GM19438 (cell line): ENCODE results near the gene CD79A.
"Not testable (repeated sequence)": the region's sequence is repeated elsewhere in the genome, so short reads cannot be mapped to it uniquely, and the experiment has no call there.

ENCODE experiments used
- ATAC-seq: cut with Tn5 transposase; IDR thresholded peaks from one replicate; pipeline ENCODE4 v1.9.1; 2021; ENCODE audit warnings: low read depth; ENCODE audit not compliant: unreplicated experiment

The CD79A gene

DNA sequence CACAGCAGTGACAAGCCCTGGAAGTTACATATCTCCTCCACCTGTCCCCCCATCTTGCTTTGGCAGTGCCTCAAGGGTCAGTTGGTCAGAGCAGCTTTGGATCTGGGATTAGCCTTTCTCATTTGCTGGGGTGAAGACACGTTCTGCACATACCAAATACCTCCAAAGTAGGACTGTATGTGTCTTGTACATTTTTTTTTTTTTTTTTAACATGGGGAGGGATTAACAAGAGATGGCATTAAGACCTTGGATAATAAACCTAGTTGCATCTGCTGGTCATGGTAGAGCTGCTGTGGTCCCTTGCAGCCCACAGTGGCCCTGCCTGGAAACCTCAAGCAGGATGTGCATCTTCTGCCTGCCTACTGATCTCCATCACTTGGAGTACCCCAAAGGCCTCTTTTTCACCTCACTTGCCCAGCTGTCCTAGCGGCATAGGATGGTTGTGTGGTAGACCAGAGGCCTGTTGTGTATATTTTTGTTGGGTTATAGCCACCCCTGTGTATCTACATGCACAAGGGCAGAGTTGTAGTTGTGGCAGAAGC is 14.6 kb upstream of the CD79A start:
- no peak for ATAC-seq

DNA sequence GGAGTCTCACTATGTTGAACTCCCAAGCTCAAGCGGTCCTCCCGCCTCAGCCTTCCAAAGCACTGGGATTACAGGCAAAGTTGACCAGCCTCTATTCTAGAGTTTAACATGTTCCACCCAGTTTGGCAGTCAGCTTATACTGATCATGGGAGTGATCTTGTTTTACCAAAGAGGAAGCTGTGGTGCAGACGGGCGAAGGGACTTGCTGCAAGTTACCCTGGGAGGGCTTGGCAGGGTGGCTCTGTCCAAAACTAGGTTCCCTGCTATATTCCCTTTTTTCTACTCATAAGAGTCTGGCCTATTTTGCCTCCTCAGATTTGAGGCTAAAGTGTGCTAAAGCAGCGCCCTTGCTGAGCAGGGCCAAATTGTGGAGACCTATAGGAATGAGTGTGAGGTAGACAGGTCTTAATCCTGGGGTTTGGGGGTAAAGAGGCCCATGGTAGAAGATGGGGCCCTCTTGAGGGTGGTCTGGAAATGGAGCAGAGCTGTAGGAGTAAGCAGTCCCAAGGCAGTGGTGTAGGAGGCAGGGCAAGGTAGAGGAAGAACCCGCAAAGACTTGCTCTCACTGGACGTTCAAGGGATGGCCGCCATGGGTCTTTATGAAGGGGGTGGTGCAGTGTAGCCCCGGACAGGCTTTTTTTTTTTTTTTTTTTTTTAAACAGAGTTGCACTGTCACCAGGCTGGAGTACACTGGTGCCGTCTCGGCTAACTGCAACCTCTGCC is 13.7 kb upstream of the CD79A start:
- no peak for ATAC-seq

DNA sequence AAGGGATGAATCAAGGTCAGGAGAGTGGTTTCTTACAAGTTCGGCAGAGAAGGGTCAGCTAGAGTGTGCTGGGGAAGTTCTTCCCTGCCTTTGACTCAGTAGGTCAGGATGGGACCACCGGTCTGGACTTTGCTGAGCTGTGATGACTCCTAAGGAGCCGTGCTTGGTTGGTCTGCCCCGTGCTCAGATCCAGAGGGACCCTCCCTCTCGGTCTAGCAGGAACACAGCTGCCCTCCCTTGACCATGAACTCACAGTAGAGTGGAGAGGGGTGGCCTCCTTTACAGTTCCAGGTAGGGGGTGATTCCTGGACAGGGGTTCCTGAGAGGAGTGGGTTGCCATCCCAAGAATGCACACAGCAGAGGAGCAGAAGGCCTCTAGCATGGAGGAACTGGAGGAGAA is 12.7 kb upstream of the CD79A start:
- ATAC-seq: no peak

- no peak for ATAC-seq
These were observed 10.8 kb upstream of the CD79A start for GRCh38 chr19:41866284-41866683.

DNA sequence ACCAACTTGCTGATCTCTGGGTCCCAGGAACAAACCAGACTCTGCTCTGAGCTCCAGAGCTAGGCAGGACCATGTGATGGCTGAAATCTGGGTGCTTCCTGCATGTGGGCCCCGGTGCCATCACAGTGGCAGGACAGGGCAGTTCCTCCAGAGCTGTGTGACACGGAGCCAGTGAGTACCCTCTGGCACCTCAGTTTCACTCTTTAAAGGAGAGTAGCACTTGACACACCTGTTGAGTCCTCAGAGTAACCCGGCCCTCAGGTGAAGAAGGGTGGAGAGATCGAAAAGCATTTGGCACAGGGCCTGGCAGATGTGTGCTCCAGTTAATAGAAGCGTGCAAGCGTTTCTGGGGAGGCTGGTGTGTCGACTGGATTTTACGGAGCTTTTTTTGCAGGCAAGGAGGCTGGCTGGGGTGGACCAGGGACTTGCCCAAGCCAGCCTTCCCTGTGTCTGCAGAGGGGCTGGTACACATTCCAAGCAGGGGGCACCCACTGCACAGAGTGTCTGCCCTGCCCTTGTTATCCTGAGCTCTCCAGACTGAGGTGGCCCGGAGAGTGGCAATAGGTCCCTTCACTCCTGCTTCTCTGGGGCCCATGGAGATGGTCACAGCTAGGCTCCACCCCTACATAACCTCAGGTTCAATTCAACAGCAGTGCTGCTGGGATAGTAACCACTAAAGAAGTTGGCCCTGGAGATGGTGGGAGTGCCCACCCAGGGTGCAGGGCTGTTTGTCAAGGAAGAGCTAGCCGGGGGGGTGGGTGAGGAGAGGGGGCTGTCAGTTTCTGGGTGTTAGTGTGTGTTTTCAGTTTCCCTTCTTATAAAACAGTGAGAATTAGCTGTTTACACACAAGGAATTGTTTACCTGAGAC is 8.7 kb upstream of the CD79A start:
- no peak for ATAC-seq

- no peak for ATAC-seq
These were observed 8.1 kb upstream of the CD79A start for GRCh38 chr19:41868989-41869300.

- ATAC-seq: no peak
These were observed 7.6 kb upstream of the CD79A start for GRCh38 chr19:41869374-41869955.

GRCh38 chr19:41870401-41870873 is 6.6 kb upstream of the CD79A start:
- no peak for ATAC-seq

DNA sequence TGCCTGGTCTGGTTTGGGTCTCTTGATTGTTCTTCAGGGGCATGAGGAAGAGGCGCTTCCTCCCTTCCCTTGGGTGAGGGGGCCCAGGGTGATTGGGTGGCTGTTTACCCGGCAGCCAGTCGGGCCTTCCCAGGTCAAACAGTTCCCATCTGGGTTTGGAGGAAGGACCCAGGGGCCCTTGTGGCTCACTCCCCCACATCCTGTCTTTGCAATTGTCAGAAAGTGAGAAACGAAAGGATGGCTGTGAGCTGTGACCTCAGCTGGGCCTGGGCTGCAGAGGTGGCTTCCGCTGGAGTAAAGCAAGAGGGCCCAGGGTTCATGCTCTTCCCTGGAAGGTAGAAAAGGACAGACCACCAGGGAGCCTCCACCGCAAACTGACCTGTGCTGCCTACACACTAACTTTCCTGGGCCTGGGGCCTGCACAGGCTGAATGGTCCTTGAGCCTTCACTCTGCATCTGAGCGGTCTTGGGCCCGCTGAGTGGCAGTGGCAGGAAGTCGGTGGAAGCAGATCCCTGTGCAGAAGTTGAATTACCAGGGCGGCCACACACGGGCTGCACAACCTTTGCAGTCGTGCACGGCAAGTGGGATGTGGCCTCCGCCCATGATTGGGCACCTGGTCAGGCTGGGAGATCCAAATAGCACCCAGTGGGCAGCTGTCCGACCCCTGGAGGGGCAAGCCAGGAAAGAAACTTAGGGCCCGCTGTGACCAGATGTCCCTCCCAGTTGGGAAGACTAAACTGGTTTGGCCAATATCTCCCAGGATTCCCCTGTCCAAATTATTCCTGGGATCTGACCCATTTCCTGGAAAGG is 5.3 kb upstream of the CD79A start:
- ATAC-seq: peak; percentile 63

- no peak for ATAC-seq
These were observed 4.7 kb upstream of the CD79A start for GRCh38 chr19:41872384-41872774.

GRCh38 chr19:41872775-41873647 is 4.1 kb upstream of the CD79A start:
- ATAC-seq: no peak

DNA sequence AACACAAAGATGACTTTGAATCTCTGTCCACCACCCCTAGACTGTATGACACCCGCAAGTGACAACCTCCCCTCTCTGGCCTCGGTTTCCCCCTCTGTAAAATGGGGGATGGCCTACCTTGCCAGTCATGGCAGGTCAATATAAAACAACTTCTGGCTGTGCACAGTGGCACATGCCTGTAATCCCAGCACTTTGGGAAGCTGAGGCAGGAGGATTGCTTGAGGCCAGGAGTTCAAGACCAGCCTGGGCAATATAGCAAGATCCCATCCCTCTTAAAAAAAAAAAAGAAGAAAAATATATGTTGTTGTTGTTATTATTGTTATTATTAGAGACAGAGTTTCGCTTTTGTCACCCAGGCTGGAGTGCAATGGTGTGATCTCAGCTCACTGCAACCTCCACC is 1.1 kb upstream of the CD79A start:
- not testable (repeated sequence) for ATAC-seq

- ATAC-seq: no peak
These were observed 1.1 kb downstream of the CD79A start for GRCh38 chr19:41877916-41878905.

DNA sequence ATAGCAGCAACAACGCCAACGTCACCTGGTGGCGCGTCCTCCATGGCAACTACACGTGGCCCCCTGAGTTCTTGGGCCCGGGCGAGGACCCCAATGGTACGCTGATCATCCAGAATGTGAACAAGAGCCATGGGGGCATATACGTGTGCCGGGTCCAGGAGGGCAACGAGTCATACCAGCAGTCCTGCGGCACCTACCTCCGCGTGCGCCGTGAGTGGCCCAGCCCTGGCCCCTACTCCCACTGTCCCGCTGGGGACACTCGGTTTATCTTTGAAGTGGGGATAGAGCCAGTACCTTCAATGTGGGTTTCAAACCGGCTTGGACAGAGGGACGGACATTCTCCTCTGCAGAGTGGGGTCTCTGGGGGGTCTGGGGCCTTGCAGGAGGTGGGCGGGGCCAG is 2.0 kb downstream of the CD79A start:
- ATAC-seq: no peak

- ATAC-seq: no peak
These were observed 2.7 kb downstream of the CD79A start for GRCh38 chr19:41879670-41880328.

- no peak for ATAC-seq
These were observed 3.2 kb downstream of the CD79A start for GRCh38 chr19:41880329-41880708.

DNA sequence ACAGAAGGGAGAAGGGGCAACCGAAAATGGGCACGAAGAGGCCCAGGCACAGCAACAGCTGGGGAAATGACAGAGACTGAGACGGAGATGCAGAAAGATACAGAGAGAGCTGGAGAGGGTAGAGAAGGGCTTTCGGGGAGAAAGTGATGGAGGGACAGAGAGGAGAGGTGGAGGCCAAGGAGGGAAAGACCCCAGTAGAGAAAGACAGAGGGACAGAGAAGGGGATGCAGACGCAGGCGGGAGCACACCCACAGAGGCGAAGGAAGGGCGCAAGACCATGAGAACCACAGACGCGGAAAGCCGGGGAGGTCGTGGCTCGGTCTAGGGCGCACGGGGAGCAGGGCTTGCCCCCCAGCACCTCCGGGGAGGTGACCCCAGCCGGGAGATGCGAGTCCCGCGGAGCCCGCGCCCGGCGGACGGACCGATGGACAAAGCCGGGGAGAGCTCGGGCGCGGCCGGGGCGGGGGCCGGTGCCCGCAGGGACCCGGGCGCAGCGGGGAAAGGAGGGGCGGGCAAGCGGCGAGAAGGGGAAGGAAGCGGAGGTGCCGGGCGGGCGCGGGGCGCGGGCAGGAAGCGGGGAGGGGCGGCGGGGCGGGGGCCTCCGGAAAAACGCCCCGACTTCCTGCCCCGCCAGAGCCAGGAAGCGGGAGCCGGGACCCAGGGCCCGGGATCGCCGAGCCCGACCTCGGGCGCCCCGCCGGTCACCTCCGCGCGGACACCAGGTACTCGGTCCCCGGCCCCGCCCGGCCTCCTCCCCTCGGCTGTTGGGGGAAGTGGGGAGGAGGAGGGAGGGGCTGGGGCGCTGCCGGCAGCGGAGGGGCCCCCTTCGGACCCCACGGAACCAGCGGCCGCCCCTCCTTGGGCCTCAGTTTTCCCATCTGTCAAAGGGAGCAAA is 5.7 kb downstream of the CD79A start, which contains the start of gene ARHGEF1:
ARHGEF1 (plus strand) TSS at position 617 of the 895 bp plus-strand sequence. CDS start 4,899 bp downstream, outside the sequence.
- ATAC-seq: no peak
